DMS114 treated with DMSO at 0.1 percent for 48 hours (cell line): ENCODE measurements around the gene ALG6.
"Not testable (repeated sequence)": the region's sequence is repeated elsewhere in the genome, so short reads cannot be mapped to it uniquely, and the experiment has no call there.

Experiments
- DNase-seq: peaks from one replicate; lab custom pipeline; 2025; ENCODE audit not compliant: unreplicated experiment; lab: John Stamatoyannopoulos, UW

Gene ALG6

GRCh38 chr1:63411066-63411465 is 43.6 kb downstream of the ALG6 start:
- no peak for DNase-seq

DNA sequence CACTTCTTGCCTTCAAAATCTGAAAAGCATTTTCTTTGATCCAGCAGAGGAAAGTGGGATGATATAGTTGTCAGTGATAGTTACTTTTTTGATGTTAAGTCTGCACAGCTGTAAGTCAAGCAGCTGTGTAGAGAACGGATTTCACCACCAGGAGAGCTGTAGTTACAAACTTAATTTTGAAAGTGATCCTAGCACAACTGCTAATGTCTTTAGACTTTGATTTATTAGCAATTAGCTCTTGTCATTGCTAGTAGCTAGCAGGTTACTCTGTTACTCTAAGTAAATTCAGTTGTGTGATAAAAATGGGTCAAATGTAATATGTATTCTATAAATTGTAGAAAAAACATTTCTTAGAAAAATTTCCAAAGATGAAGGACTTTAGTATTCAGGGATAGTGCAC is 46.0 kb downstream of the ALG6 start:
- DNase-seq = no peak

DNA sequence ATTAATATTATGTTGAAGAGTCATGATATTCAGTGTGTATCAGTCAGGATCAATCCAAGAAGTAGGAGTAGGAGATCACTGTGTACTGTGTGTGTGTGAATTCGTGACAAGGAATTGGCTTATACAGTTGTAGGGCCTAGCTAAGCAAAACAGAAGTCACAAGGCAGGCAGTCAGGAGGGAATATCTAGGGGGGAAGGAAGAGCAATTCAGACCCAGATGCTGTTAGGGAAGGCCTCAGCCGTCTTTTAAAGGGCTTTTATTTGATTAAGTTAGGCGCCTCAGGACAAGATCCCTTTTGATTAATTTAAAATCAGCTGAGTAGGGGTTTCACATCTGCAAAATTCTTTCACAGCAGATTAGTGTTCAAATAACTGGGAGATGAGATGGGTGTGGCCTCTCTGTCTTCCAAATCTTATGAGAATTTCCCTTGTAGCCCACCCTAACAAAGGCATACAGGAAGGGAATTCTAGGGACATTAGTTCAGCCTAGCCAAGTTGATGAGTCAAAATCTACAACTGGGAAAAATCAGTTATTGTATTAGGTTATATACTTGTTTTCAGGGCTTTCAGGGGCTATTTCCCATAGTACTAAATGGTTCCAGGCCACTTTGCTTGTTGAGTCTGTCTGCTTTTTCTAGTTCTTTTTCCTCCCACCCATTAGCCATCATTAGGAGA is 47.4 kb downstream of the ALG6 start:
- DNase-seq = no peak

DNA sequence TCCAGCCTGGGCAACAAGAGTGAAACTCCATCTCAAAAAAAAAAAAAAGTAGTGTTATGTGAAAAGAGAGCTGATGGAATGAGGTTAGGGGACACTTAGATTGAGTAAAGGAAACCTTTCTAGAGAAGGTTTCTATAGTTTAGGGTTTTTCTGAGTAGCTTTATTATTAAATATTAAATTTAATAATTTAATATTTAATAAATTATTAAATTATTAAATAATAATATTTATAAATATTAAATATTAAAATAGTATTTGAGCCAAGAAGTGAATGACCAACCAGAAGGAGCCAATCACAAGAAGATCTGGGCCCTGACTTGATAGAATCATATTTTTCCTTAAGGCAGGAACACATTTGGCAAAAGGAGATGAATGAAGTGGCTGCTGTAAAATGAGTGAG is 50.7 kb downstream of the ALG6 start:
- DNase-seq = no peak

GRCh38 chr1:63420746-63421145 is 53.3 kb downstream of the ALG6 start:
- not testable (repeated sequence) for DNase-seq

- DNase-seq = no peak
These were observed 56.2 kb downstream of the ALG6 start for GRCh38 chr1:63423649-63424048.

DNA sequence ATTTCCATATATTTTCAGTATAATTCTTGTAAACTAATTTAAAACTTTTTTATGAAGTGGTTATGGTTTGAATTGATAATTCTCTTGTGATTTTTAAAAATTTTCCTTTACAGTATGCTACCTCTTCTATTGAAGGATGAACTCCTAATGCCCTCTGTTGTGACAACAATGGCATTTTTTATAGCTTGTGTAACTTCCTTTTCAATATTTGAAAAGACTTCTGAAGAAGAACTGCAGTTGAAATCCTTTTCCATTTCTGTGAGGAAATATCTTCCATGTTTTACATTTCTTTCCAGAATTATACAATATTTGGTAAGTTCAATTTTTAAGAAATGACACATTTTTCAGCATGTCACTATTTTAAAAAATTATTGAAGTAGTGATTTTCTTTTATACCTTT is 61.4 kb downstream of the ALG6 start:
- DNase-seq = no peak

GRCh38 chr1:63429281-63429680 is 61.9 kb downstream of the ALG6 start:
- no peak for DNase-seq

- DNase-seq = no peak
These were observed 67.7 kb downstream of the ALG6 start for GRCh38 chr1:63435161-63435560.

DNA sequence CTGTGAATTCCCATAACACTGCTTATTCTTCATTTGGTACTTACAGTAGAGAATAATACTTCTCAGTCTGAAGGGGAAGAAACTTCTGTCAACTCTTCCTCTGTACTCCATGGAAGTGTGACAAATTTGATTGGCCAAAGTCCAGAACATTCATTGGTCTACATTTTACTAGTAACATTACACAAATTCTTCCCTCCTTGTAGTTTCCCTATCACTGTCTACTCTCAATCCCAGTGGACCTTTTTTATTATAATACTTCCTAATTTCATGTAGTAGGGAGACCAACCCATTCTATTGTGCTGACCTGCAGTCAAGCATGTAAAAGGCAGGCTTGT is 74.7 kb downstream of the ALG6 start:
- no peak for DNase-seq

DNA sequence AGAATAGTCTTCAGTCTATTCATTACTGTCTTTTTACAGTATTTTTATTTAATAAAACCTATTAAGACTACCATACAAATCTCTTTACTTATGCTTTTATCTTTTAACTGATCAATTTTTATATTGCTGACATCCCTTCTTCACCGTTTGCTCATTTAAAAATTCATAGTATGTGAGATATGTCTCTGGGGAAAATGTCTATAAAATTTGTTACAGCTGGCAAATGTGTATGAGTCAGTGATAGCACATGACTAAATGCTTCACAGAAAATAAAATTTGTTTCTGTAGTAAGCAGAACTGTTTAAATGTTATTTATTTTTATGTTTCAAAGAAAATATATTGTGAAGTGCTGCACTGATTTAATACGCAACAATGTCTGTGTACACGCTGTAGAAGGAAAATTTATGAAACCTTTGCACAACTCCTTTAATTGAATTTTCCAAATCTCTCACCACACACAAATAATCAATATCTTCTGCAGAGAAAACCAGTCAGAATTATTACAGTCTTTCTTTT is 81.4 kb downstream of the ALG6 start:
- DNase-seq = no peak

GRCh38 chr1:63450416-63450815 is 83.0 kb downstream of the ALG6 start:
- DNase-seq = no peak

DNA sequence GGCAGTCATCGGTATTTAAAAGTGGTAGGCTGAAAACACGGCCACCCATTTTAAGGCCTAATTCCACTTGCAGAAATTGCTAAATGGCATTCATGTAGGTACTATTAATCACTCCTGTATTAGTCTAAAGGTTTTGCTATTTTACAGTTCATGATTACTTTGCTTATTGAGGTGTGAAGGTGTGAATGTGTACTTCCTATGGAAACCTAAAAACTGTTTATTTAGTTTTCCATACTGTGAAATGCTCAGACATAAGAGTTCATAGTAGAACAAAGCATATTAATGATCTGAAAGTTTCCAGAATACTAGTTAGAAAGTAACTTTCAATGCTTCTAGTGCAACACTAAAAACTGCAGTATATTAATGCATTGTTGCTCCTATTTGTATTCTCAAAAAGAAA is 85.8 kb downstream of the ALG6 start:
- no peak for DNase-seq

- peak; percentile 25 for DNase-seq
These were observed 86.8 kb downstream of the ALG6 start for GRCh38 chr1:63454269-63454668.

- no peak for DNase-seq
These were observed 91.3 kb downstream of the ALG6 start for GRCh38 chr1:63458750-63459149.

GRCh38 chr1:63461661-63462230 is 94.3 kb downstream of the ALG6 start:
- DNase-seq = no peak

- DNase-seq = no peak
These were observed 95.8 kb downstream of the ALG6 start for GRCh38 chr1:63463248-63463647.

DNA sequence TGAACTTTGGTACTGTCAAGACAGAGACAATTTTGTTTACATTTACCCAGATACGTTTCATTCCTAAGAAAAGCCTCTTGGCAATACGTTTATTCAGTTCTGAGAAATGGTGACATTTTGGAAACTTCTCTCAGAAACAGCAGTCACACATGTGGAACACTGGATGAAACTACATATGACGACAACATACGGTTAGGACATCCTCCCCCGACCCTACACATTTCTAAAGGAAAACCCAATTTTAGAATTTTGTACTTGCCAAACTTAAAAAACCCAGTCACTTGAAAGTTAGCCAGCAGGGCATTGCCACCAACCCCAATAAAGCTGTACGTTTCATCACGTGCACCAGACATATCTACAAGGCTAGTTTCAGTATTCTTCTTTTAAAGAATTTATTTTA is 98.8 kb downstream of the ALG6 start:
- DNase-seq = no peak

- no peak for DNase-seq
These were observed 99.3 kb downstream of the ALG6 start for GRCh38 chr1:63466759-63467158.

DNA sequence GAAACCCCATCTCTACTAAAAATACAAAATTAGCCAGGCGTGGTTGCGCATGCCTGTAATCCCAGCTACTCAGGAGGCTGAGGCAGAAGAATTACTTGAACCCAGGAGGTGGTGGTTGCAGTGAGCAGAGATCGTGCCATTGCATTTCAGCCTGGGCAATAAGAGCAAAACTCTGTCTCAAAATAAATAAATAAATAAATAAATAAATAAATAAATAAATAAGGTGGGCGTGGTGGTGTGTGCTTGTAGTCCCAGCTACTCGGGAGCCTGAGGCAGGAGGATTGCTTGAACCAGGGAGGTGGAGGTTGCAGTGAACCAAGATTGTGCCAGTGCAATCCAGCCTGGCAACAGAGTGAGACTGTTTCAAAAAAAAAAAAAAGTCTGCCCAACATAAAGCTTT is 101.3 kb downstream of the ALG6 start:
- not testable (repeated sequence) for DNase-seq

DNA sequence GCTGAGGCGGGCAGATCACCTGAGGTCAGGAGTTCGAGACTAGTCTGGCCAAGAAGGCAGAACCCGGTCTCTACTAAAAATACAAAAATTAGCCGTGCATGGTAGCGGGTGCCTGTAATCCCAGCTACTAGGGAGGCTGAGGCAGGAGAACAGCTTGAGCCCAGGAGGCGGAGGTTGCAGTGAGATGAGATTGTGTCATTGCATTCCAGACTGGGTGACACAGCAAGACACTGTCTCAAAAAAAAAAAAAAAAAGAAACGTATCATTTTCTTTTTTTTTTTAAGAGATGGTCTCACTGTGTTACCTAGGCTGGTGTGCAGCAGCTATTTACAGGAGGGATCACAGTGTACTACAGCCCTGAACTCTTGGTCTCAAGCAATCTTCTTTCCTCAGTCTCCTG is 108.3 kb downstream of the ALG6 start:
- DNase-seq = no peak

DNA sequence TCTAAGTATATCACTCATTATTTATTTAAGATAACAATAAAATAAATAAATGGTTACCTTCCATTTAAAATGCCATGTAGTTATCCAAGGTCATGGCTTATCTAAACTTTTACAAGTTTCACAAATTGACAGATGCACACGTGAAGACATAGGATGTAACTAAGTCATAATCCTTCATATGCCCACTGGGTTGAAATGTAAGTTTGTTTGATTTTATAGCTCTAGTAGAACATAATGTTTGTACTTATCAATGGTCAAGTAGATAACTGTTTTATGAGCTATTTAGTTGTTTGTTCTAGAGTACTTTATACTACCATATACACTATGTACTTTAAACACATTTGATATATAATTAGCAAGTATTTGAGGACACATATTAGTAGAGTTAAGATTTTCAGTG is 112.6 kb downstream of the ALG6 start:
- DNase-seq = no peak

GRCh38 chr1:63486629-63487028 is 119.2 kb downstream of the ALG6 start:
- DNase-seq = no peak
